GM12878 (cell line): ENCODE measurements around the gene EPX. TPM values are rescaled to one million over a fixed set of nuclear protein-coding genes. Genes with fewer than 3 reads are reported as not detected.

ENCODE experiments used
- ATAC-seq: fragments of 200-7000 bp; cut with Tn5 transposase; 3 replicates; pipeline ENCODE4 v1.9.1; 2020; ENCODE audit warnings: mild to moderate bottlenecking, moderate library complexity
- BruUV-seq: library from RNA; stranded (reverse); fragments of 400-500 nt; replicated peaks from 2 replicates; lab custom pipeline; 2021; lab: Mats Ljungman, UMichigan
- CTCF ChIA-PET: fragments of 300-600 bp; sonication (Branson Sonifier 250); formaldehyde crosslinking; extraction: SDS; loops from one replicate; lab custom pipeline; 2021; ENCODE audit warnings: inconsistent platforms; lab: Yijun Ruan, JAX
- POLR2A ChIA-PET: fragments of 350-600 bp; formaldehyde crosslinking; extraction: SDS; loops from one replicate; lab custom pipeline; 2021; ENCODE audit warnings: inconsistent platforms; lab: Charles Lee
- RAD21 ChIA-PET: fragments of 300-600 bp; sonication (Branson Sonifier 250); formaldehyde crosslinking; loops from one replicate; lab custom pipeline; 2023; ENCODE audit warnings: antibody characterized with exemption; ENCODE audit not compliant: unreplicated experiment; lab: Charles Lee
- SMC1A ChIA-PET: fragments of 300-600 bp; sonication (Branson Sonifier 250); formaldehyde crosslinking; loops from one replicate; lab custom pipeline; 2023; ENCODE audit not compliant: unreplicated experiment, uncharacterized antibody; lab: Charles Lee
- DNase-seq: peaks from one replicate; pipeline ENCODE4 v3.0.0-alpha.2; 2011; ENCODE audit warnings: low read depth, low spot score
- FAIRE-seq: peaks from 3 replicates; lab custom pipeline; 2011; peaks lifted over from hg19 to GRCh38; lab: Jason Lieb, UNC
- H2AFZ ChIP-seq: 2 replicates; pipeline ENCODE4 v1.6.0; 2011; ENCODE audit warnings: low read depth, low read length, control low read depth; ENCODE audit not compliant: control insufficient read depth
- H3K27ac ChIP-seq: 2 replicates; pipeline ENCODE4 v1.5.1; 2011; ENCODE audit warnings: control low read depth; ENCODE audit not compliant: control insufficient read depth, insufficient read depth
- H3K27me3 ChIP-seq, 2 experiments: replicated peaks in 1 of 2; 2 replicates each; pipeline versions ENCODE4 v1.6.0 to v1.6.1; 2011; ENCODE audit warnings: low read length in 1 of 2; ENCODE audit not compliant: control insufficient read depth in 2 of 2, insufficient read depth in 2 of 2
- H3K36me3 ChIP-seq, 2 experiments: 2 replicates each; pipeline ENCODE4 v1.5.1; 2011; ENCODE audit warnings: low read length in 1 of 2; ENCODE audit not compliant: control insufficient read depth in 2 of 2, insufficient read depth in 2 of 2
- H3K4me1 ChIP-seq: 2 replicates; pipeline ENCODE4 v1.6.1; 2011; ENCODE audit warnings: mild to moderate bottlenecking, low read length, moderate library complexity, mixed read lengths; ENCODE audit not compliant: control insufficient read depth, insufficient read depth
- H3K4me2 ChIP-seq: 2 replicates; pipeline ENCODE4 v1.6.0; 2011; ENCODE audit warnings: control low read depth; ENCODE audit not compliant: control insufficient read depth, insufficient read depth
- H3K4me3 ChIP-seq: fragments of 200-600 bp; sonication (generic); 2 replicates; pipeline ENCODE4 v1.5.1; 2016
- H3K79me2 ChIP-seq: 2 replicates; pipeline ENCODE4 v1.6.0; 2011; ENCODE audit warnings: low read length; ENCODE audit not compliant: control insufficient read depth, insufficient read depth
- H3K9ac ChIP-seq: 2 replicates; pipeline ENCODE4 v1.8.0; 2011; ENCODE audit warnings: low read length, control low read depth, mixed read lengths; ENCODE audit not compliant: control insufficient read depth, insufficient read depth
- H3K9me3 ChIP-seq: replicated peaks from 3 replicates; pipeline ENCODE4 v1.5.1; 2011; ENCODE audit warnings: mild to moderate bottlenecking, low read length; ENCODE audit not compliant: control insufficient read depth, insufficient read depth
- H4K20me1 ChIP-seq: 2 replicates; pipeline ENCODE4 v1.6.0; 2011; ENCODE audit not compliant: control insufficient read depth, insufficient read depth
- BCL11A ChIP-seq: IDR thresholded peaks from 2 replicates; pipeline ENCODE4 v1.6.1; 2011; ENCODE audit warnings: low read depth, low read length
- BMI1 ChIP-seq: fragments of 450-650 bp; IDR thresholded peaks from 2 replicates; pipeline ENCODE4 v1.6.1; 2016; ENCODE audit warnings: mild to moderate bottlenecking, moderate library complexity, borderline replicate concordance
- BRCA1 ChIP-seq: IDR thresholded peaks from 2 replicates; pipeline ENCODE4 v1.6.1; 2011; ENCODE audit warnings: low read depth, low read length, improper control_type of control experiment
- CHD4 ChIP-seq: fragments of 200-600 bp; sonication (generic); IDR thresholded peaks from 2 replicates; pipeline ENCODE4 v1.6.1; 2016; ENCODE audit warnings: mild to moderate bottlenecking
- CUX1 ChIP-seq: IDR thresholded peaks from 2 replicates; pipeline ENCODE4 v1.6.1; 2012; ENCODE audit warnings: improper control_type of control experiment, low read depth, low read length; ENCODE audit not compliant: insufficient replicate concordance
- E2F4 ChIP-seq: IDR thresholded peaks from 2 replicates; pipeline ENCODE4 v1.6.1; 2012; ENCODE audit warnings: low read depth, low read length, improper control_type of control experiment
- HDGF ChIP-seq: fragments of 450-650 bp; IDR thresholded peaks from 2 replicates; pipeline ENCODE4 v1.6.1; 2016; ENCODE audit warnings: antibody characterized with exemption
- MLLT1 ChIP-seq: fragments of 450-650 bp; IDR thresholded peaks from 2 replicates; pipeline ENCODE4 v1.6.1; 2016; ENCODE audit warnings: mild to moderate bottlenecking
- MTA2 ChIP-seq: fragments of 450-650 bp; IDR thresholded peaks from 2 replicates; pipeline ENCODE4 v1.6.1; 2016; ENCODE audit warnings: low read depth, mild to moderate bottlenecking, moderate library complexity
- NFYB ChIP-seq: IDR thresholded peaks from 2 replicates; pipeline ENCODE4 v1.6.1; 2011; ENCODE audit warnings: low read depth, mild to moderate bottlenecking, low read length, improper control_type of control experiment, moderate library complexity; ENCODE audit not compliant: insufficient read depth
- NR2F1 ChIP-seq: fragments of 450-650 bp; conservative IDR thresholded peaks from 2 replicates; pipeline ENCODE4 v1.6.1; 2017; ENCODE audit warnings: mild to moderate bottlenecking
- POU2F2 ChIP-seq: IDR thresholded peaks from 3 replicates; pipeline ENCODE4 v1.6.1; 2011; ENCODE audit warnings: low read depth, mild to moderate bottlenecking, low read length, borderline replicate concordance
- RAD51 ChIP-seq: fragments of 450-650 bp; IDR thresholded peaks from 2 replicates; pipeline ENCODE4 v1.6.1; 2016; ENCODE audit warnings: moderate library complexity, mild to moderate bottlenecking, inconsistent platforms
- RELB ChIP-seq: fragments of 450-650 bp; IDR thresholded peaks from 2 replicates; pipeline ENCODE4 v1.6.1; 2017; ENCODE audit warnings: low read depth, mild to moderate bottlenecking, moderate library complexity
- SUPT20H ChIP-seq: IDR thresholded peaks from 2 replicates; pipeline ENCODE4 v1.6.1; 2011; ENCODE audit warnings: low read depth, mild to moderate bottlenecking, low read length, moderate library complexity, borderline replicate concordance; ENCODE audit not compliant: control insufficient read depth
- TAF1 ChIP-seq: IDR thresholded peaks from 2 replicates; pipeline ENCODE4 v1.6.1; 2011; ENCODE audit warnings: mild to moderate bottlenecking, low read depth, low read length, borderline replicate concordance
- ZNF24 ChIP-seq: fragments of 450-650 bp; IDR thresholded peaks from 2 replicates; pipeline ENCODE4 v1.6.1; 2017; ENCODE audit warnings: antibody characterized with exemption, mild to moderate bottlenecking
- WGBS: methylation state at CpG from one replicate; pipeline ENCODE4 v1.1.6; 2016; ENCODE audit warnings: low lambda C conversion rate; ENCODE audit not compliant: insufficient replicate concordance, insufficient coverage; ENCODE audit errors: missing lambda C conversion rate; 5-methylcytosine and 5-hydroxymethylcytosine counted together
- in situ Hi-C: fragments of 300-500 bp; cut with MboI; formaldehyde crosslinking; loops from 9 replicates; pipeline ENCODE4 v1.14.3; 2018; ENCODE audit warnings: mixed read lengths
- intact Hi-C: fragments of 100-400 bp; cut with micrococcal nuclease; formaldehyde crosslinking; loops from one replicate; pipeline ENCODE4 v1.14.2; 2022; ENCODE audit not compliant: unreplicated experiment
- polyA plus RNA-seq, 11 experiments: library from polyadenylated mRNA; depleted of rRNA in 4 of 11; unstranded in 6 of 11; stranded (reverse) in 5 of 11; fragments of >200 nt; fragmentation: Nextera tagmentation in 4 of 11; fragmentation: Illumina TruSeq in 1 of 11; extraction: Ambion mirVana in 4 of 11; extraction: Trizol in 1 of 11; gene quantifications; 1 replicate in 1 of 11; 2 replicates in 10 of 11; pipeline versions ENCODE4 v1.2.1 to v1.2.3, GENCODE V29; 2011 to 2016; ENCODE audit warnings: inconsistent platforms in 2 of 11, missing spikeins in 2 of 11, low read depth in 1 of 11
- total RNA-seq, 4 experiments: library from RNA; depleted of rRNA in 3 of 4; stranded (reverse); fragments of >200 nt in 3 of 4; fragmentation: Illumina TruSeq in 1 of 4; extraction: Trizol in 1 of 4; gene quantifications; 2 replicates each; pipeline versions ENCODE4 v1.2.1 to v1.2.3, GENCODE V29; 2013 to 2021

The EPX gene
- total and polyA plus RNA-seq, 10 of the 15 experiments (the other 5 are each of a cell fraction or from before 2014, with no cell fraction given): 0.03 TPM; not detected in 9

- Histone ChIP-seq H3K4me2 (no peak overlapping the region), H3K36me3 (no peaks in the 10 kb centered on the region), H3K79me2 (no peaks in the 10 kb centered on the region), H3K4me3 (no peak overlapping the region), H3K27ac (no peak overlapping the region), H4K20me1 (no peaks in the 10 kb centered on the region), H3K4me1 (no peaks in the 10 kb centered on the region; the same call in 1 of the 2 replicates), H3K9me3 (no peaks in the 10 kb centered on the region), H2AFZ (no peak overlapping the region), H3K9ac (no peak overlapping the region), H3K27me3 (peaks cover 2 to 3% of the 10 kb centered on the region in 2 experiments; a peak in 2 of 4 replicates)
- BruUV-seq: no TSS peak
- ChIA-PET CTCF (no interaction called here), RAD21 (no interaction called here), SMC1A (no interaction called here), POLR2A (no interaction called here)
- DNase-seq: no peak
- FAIRE-seq: no peak
- WGBS: 48% methylated on average over 6 of the region's 6 CpGs
- in situ Hi-C loops: no loop called here
- intact Hi-C loops: no loop called here
- ATAC-seq: no peak
- TF ChIP-seq MTA2: no peak
- TF ChIP-seq TAF1: no peak
- no peak for TF ChIP-seq SUPT20H
- TF ChIP-seq NR2F1: no peak
- no peak for TF ChIP-seq RAD51
- TF ChIP-seq BMI1: no peak
- no peak for TF ChIP-seq CHD4
- TF ChIP-seq NFYB: no peak
- no peak for TF ChIP-seq ZNF24
- TF ChIP-seq CUX1: no peak
- TF ChIP-seq MLLT1: no peak
- TF ChIP-seq POU2F2: no peak
- no peak for TF ChIP-seq HDGF
- TF ChIP-seq BRCA1: no peak
- no peak for TF ChIP-seq BCL11A
- TF ChIP-seq E2F4: no peak
- no peak for TF ChIP-seq RELB
Measured at GRCh38 chr17:58187063-58187462, 5.5 kb upstream of the EPX start.
